ENCODE measurements around the gene SOAT2. TPM values are rescaled to one million over a fixed set of nuclear protein-coding genes. Genes with fewer than 3 reads are reported as not detected.

Gene SOAT2
- total RNA-seq, 1 experiment from 2014 or later: not detected

GRCh38 chr12:53065975-53066931, 37.0 kb upstream of the SOAT2 start:
- Histone ChIP-seq H3K27me3 (ENCODE audit: insufficient read depth, low read length) (peaks cover 2% of the 10 kb centered on the region; the same call in 1 of the 2 replicates), H4K8ac (replicated peaks; ENCODE audit: insufficient read length, low read depth, low read length) (no peak overlapping the region), H3K9me3 (ENCODE audit: control insufficient read depth, low read depth, low read length) (no peaks in the 10 kb centered on the region), H3K4ac (ENCODE audit: low read depth, low read length) (no peak overlapping the region), H3T11ph (ENCODE audit: low read length) (no peak overlapping the region), H3K4me2 (ENCODE audit: insufficient read depth, insufficient read length, low read length) (no peak overlapping the region), H3K23me2 (ENCODE audit: insufficient read length, low read depth, low read length, poor library complexity, severe bottlenecking) (no peaks in the 10 kb centered on the region), H3K14ac (ENCODE audit: insufficient read depth, low read length) (no peak overlapping the region), H2BK20ac (ENCODE audit: low read depth, low read length, poor library complexity, severe bottlenecking) (no peak overlapping the region), H3K27ac (ENCODE audit: insufficient read length, low read depth, low read length) (no peak overlapping the region), H2AK5ac (ENCODE audit: insufficient read length, low read length) (no peak overlapping the region), H3K79me2 (ENCODE audit: insufficient read depth, low read length) (no peaks in the 10 kb centered on the region), H3K9ac (ENCODE audit: extremely low read depth, insufficient read length, low read length) (no peak overlapping the region), H3K56ac (ENCODE audit: insufficient read length, low read depth, low read length) (no peak overlapping the region), H4K91ac (ENCODE audit: insufficient read length, low read depth, low read length) (no peak overlapping the region), H4K5ac (ENCODE audit: insufficient read length, low read depth, low read length) (no peak overlapping the region), H4K20me1 (ENCODE audit: control insufficient read depth, insufficient read depth, insufficient read length) (no peaks in the 10 kb centered on the region), H3K23ac (ENCODE audit: insufficient read length, low read depth, low read length) (no peak overlapping the region), H2AFZ (ENCODE audit: low read length) (no peak overlapping the region), H2BK15ac (ENCODE audit: low read depth, low read length) (no peak overlapping the region), H3K4me1 (ENCODE audit: insufficient read depth, low read length) (peaks cover 3% of the 10 kb centered on the region; the same call in 1 of the 2 replicates), H2BK120ac (ENCODE audit: low read depth, low read length, poor library complexity, severe bottlenecking) (no peak overlapping the region), H2BK5ac (ENCODE audit: insufficient read length, low read length) (no peak overlapping the region), H2BK12ac (ENCODE audit: insufficient read length, low read depth, low read length) (no peak overlapping the region), H3K79me1 (ENCODE audit: insufficient read depth, low read depth, low read length, poor library complexity, severe bottlenecking) (no peaks in the 10 kb centered on the region), H3K18ac (ENCODE audit: insufficient read length, low read depth, low read length) (no peak overlapping the region)
- TF ChIP-seq CTCF (conservative IDR thresholded peaks at IDR 0.05): peak; percentile 93
- Mint-ChIP-seq H3K4me1 (peaks cover 39 to 40% of the 10 kb centered on the region in 2 experiments), H3K9me3 (no peaks in the 10 kb centered on the region), H3K4me3 (no peak overlapping the region), H3K27me3 (ENCODE audit: low read depth) (peaks cover 26% of the 10 kb centered on the region), H3K27ac (no peak overlapping the region; a peak in 1 of 7 replicates), H3K36me3 (ENCODE audit: insufficient read depth in 1 of 3, low read depth in 3 of 3) (peaks cover 2 to 8% (median 4%) of the 10 kb centered on the region in 3 experiments; a peak in 4 of 7 replicates)
- DNase-seq: peak; percentile 80
- no CpG with 5 or more reads among the region's 24 CpGs for WGBS (ENCODE audit: extremely low coverage, insufficient read length, low lambda C conversion rate)

Data from H9 (cell line).